Measurements from ENCODE around the gene PLD3. TPM values are rescaled to one million over a fixed set of nuclear protein-coding genes. Genes with fewer than 3 reads are reported as not detected.
A peak's percentile ranks its signal among the peaks of the same experiment; 100 is the strongest.

The PLD3 gene
- total RNA-seq, 3 donors from 2014 or later = 120 to 158 (median 120) TPM

DNA sequence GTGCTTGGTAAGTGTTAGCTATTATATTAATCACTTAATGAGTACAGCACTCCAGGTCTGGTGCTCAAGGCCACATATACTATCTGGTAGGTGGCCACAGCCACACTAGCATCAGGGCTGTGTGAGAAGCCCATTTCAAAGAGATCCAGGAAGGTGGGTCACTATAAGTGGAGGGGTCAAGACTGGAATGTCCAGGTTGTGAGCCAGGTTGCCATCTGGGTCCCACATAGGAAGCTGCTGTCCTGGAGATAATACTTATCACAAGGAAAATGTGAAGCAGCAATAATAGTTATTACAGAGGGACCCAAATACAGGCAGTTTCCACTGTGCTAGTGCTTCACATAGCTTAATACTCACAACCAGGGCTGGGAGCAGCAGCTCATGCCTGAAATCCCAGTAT lies 13.4 kb upstream of the PLD3 start:
- TF ChIP-seq, protein P1, sequence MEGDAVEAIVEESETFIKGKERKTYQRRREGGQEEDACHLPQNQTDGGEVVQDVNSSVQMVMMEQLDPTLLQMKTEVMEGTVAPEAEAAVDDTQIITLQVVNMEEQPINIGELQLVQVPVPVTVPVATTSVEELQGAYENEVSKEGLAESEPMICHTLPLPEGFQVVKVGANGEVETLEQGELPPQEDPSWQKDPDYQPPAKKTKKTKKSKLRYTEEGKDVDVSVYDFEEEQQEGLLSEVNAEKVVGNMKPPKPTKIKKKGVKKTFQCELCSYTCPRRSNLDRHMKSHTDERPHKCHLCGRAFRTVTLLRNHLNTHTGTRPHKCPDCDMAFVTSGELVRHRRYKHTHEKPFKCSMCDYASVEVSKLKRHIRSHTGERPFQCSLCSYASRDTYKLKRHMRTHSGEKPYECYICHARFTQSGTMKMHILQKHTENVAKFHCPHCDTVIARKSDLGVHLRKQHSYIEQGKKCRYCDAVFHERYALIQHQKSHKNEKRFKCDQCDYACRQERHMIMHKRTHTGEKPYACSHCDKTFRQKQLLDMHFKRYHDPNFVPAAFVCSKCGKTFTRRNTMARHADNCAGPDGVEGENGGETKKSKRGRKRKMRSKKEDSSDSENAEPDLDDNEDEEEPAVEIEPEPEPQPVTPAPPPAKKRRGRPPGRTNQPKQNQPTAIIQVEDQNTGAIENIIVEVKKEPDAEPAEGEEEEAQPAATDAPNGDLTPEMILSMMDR (IDR thresholded peaks at IDR 0.05) = no peak
- Histone ChIP-seq H3K4me3 (no peak overlapping the region), H3K9me3 (no peaks in the 10 kb centered on the region), H3K4me1 (ENCODE audit: low read depth) (no peaks in the 10 kb centered on the region), H3K36me3 (ENCODE audit: low read depth) (peaks cover 6% of the 10 kb centered on the region)
- no peak for DNase-seq
- no peak for ATAC-seq
- intact Hi-C loops (cut with DNase I, micrococcal nuclease) = no loop called here

DNA sequence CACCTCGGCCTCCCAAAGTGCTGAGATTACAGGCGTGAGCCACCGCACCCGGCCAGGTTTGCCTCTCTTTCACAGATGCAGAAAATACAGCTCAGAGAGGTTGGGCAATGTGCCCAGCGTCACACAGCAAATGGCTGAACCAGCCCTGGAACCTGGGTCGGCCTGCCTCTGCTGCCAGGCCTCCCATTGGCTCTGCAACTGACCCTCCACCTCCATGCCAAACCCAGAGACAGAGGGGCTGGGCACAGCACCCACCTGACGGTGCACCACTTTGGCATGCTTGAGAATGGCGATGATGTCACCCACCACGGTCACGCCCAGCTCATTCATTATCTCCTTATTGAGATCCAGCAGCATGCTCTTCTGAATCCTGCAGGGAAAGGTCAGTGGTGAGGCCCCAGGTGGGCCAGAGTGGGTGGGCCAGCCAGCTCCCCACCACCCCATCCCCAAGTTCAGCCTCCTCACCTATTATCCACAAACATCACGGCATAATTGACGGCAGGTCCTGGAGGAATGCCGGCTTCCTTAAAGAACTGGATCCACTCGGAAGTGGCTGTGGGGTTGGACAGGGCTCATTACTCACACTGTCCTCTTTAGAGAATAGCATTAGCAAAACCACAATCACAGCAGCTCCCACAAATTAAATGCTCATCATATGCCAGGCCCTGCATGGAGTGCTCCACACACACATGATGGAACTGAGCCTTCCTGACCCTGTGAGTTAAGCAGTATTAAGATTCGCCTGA lies 12.5 kb upstream of the PLD3 start:
- H3K36me3 ChIP-seq (ENCODE audit: low read depth) = peaks cover 6% of the 10 kb centered on the region
- ATAC-seq = no peak
- no peak overlapping the region for H3K4me3 ChIP-seq
- TF ChIP-seq, protein P1 (IDR thresholded peaks at IDR 0.05) = no peak
- DNase-seq = peak in 1 of 3 donors; percentile 4
- intact Hi-C loops (cut with DNase I, micrococcal nuclease) = no loop called here
- H3K4me1 ChIP-seq (ENCODE audit: low read depth) = no peaks in the 10 kb centered on the region
- no peaks in the 10 kb centered on the region for H3K9me3 ChIP-seq

DNA sequence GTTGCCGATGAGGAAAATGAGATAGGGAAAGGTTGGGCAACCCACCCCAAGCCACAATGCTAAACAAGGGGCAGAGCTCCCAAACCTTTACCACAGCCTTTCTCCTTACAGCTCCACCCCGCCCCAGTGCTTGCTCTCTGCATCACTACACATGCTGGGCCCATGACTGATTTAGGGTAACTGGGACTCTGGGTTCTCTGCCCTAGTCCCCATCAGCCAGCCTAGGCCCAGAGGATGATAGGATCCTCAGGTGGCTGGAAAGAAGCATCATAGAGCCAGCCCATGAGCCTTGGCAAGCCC lies 11.9 kb upstream of the PLD3 start:
- Histone ChIP-seq H3K4me3 (no peak overlapping the region), H3K9me3 (no peaks in the 10 kb centered on the region), H3K36me3 (ENCODE audit: low read depth) (peaks cover 6% of the 10 kb centered on the region), H3K4me1 (ENCODE audit: low read depth) (no peaks in the 10 kb centered on the region)
- intact Hi-C loops (cut with DNase I, micrococcal nuclease) = no loop called here
- TF ChIP-seq, protein P1 (IDR thresholded peaks at IDR 0.05) = no peak
- no peak for ATAC-seq
- no peak for DNase-seq

DNA sequence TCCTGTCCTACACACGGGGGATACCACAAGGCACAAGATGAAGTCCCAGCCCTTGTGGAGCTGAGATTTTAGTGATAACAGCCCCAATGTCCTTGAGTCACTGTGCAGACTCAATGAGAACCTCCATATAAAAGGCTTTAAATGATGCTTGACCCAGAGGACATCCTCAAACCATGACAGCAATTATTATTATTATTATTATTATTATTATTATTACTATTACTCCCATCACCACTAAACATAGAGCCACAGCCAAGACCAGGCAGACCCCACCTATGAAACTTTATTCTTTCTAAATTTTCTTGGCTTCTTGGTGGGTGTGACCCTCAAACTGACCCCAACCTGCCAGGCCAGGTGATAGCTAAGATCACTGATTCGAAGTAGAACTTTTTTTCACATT lies 11.4 kb upstream of the PLD3 start:
- TF ChIP-seq, protein P1 (IDR thresholded peaks at IDR 0.05) = no peak
- ATAC-seq (no peak), DNase-seq (no peak)
- Histone ChIP-seq H3K9me3 (no peaks in the 10 kb centered on the region), H3K4me3 (no peak overlapping the region), H3K4me1 (ENCODE audit: low read depth) (no peaks in the 10 kb centered on the region), H3K36me3 (ENCODE audit: low read depth) (peaks cover 6% of the 10 kb centered on the region)
- intact Hi-C loops (cut with DNase I, micrococcal nuclease) = no loop called here

DNA sequence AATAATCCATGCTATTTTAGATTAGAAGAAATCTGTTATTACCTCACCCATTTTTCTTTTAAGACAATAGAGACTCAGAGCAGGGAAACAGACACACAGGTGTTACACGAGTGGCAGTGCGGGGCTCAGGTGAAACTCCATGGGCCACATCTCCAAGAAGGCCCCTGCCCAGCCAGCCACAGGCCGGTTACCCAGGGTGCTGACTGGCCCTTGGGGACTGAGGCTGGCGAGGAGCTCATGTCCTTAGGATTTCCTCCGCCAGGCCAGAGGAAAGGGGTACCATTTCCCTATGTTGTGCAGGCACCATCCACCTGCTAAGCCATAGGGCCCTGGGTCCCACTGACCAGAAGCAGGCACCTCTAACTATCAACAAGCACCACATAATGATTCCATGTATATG lies 10.9 kb upstream of the PLD3 start:
- TF ChIP-seq, protein P1 (IDR thresholded peaks at IDR 0.05) = no peak
- peak in 1 of 3 donors; percentile 8 for DNase-seq
- intact Hi-C loops (cut with DNase I, micrococcal nuclease) = no loop called here
- Histone ChIP-seq H3K36me3 (ENCODE audit: low read depth) (peaks cover 6% of the 10 kb centered on the region), H3K9me3 (no peaks in the 10 kb centered on the region), H3K4me1 (ENCODE audit: low read depth) (no peaks in the 10 kb centered on the region), H3K4me3 (no peak overlapping the region)
- ATAC-seq = no peak
